Brain microvascular endothelial cell (primary cell): ENCODE measurements around the gene AGA.

ENCODE experiments used
- DNase-seq: peaks from one replicate; pipeline ENCODE4 v3.0.0-alpha.2; 2020
- H3K27ac ChIP-seq: fragments of 250-450 bp; sonication (Bioruptor Pico); 2 replicates; pipeline ENCODE4 v1.5.1; 2020; ENCODE audit warnings: mild to moderate bottlenecking, moderate library complexity
- H3K27me3 ChIP-seq: fragments of 250-450 bp; sonication (Bioruptor Pico); replicated peaks from 2 replicates; pipeline ENCODE4 v1.5.1; 2020; ENCODE audit warnings: mild to moderate bottlenecking
- H3K36me3 ChIP-seq: fragments of 250-450 bp; sonication (Bioruptor Pico); replicated peaks from 2 replicates; pipeline ENCODE4 v1.5.1; 2020; ENCODE audit warnings: mild to moderate bottlenecking
- H3K4me3 ChIP-seq: 2 replicates; pipeline ENCODE4 v1.5.1; 2011; ENCODE audit warnings: low read depth, mild to moderate bottlenecking, control low read depth, low read length, moderate library complexity
- CTCF ChIP-seq: IDR thresholded peaks from 2 replicates; pipeline ENCODE4 v1.5.1; 2011; ENCODE audit warnings: low read depth, mild to moderate bottlenecking, moderate library complexity, low read length, control low read depth, inconsistent platforms; ENCODE audit errors: missing control alignments
- in situ Hi-C: cut with HindIII; loops from 2 replicates; pipeline ENCODE4 v1.10.0; 2017; ENCODE audit warnings: low sequenced_read_pairs, low pct_ligation_motif_present

The AGA gene

GRCh38 chr4:177479063-177479462, 36.8 kb upstream of the AGA start:
- in situ Hi-C loops: no loop called here
- no peaks in the 10 kb centered on the region for H3K36me3 ChIP-seq
- no peak overlapping the region for H3K4me3 ChIP-seq
- DNase-seq: no peak
- TF ChIP-seq CTCF: no peak
- no peak overlapping the region for H3K27ac ChIP-seq
- no peaks in the 10 kb centered on the region for H3K27me3 ChIP-seq

DNA sequence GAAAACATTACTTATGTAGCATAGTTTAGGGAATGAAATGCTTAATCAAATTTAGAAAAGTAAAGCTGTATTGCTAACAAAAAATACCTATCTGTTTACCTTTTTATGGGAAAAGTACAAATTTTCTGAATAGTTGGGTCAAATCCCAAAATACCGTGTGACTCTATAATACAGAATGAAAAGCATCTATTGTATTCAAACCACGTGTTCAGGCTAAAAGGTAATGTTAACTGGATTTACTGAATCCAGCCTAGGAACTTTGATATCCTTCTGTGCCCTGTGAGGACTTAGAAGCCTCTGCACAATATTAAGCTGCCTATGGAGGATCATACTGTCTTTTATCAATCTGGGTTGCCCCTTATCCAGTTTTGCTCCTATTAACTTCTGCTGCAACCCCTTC, 36.3 kb upstream of the AGA start:
- Histone ChIP-seq H3K36me3 (no peaks in the 10 kb centered on the region), H3K27ac (no peak overlapping the region), H3K27me3 (no peaks in the 10 kb centered on the region), H3K4me3 (no peak overlapping the region)
- TF ChIP-seq CTCF: no peak
- in situ Hi-C loops: no loop called here
- DNase-seq: no peak

- no peak for TF ChIP-seq CTCF
- no peak for DNase-seq
- no peaks in the 10 kb centered on the region for H3K36me3 ChIP-seq
- H3K27ac ChIP-seq: no peak overlapping the region
- no peak overlapping the region for H3K4me3 ChIP-seq
- in situ Hi-C loops: no loop called here
- no peaks in the 10 kb centered on the region for H3K27me3 ChIP-seq
Observed at GRCh38 chr4:177473991-177474390, 31.8 kb upstream of the AGA start.

GRCh38 chr4:177464026-177464425, 21.8 kb upstream of the AGA start:
- in situ Hi-C loops: no loop called here
- no peak for TF ChIP-seq CTCF
- no peaks in the 10 kb centered on the region for H3K27me3 ChIP-seq
- no peak overlapping the region for H3K27ac ChIP-seq
- no peaks in the 10 kb centered on the region for H3K36me3 ChIP-seq
- H3K4me3 ChIP-seq: no peak overlapping the region
- no peak for DNase-seq

- TF ChIP-seq CTCF: no peak
- H3K4me3 ChIP-seq: no peak overlapping the region
- no peak overlapping the region for H3K27ac ChIP-seq
- DNase-seq: peak; percentile 16
- no peaks in the 10 kb centered on the region for H3K36me3 ChIP-seq
- no peaks in the 10 kb centered on the region for H3K27me3 ChIP-seq
- in situ Hi-C loops: no loop called here
Observed at GRCh38 chr4:177461606-177462005, 19.4 kb upstream of the AGA start.

GRCh38 chr4:177460460-177460859, 18.2 kb upstream of the AGA start:
- Histone ChIP-seq H3K36me3 (no peaks in the 10 kb centered on the region), H3K27me3 (no peaks in the 10 kb centered on the region), H3K4me3 (no peak overlapping the region), H3K27ac (no peak overlapping the region)
- no peak for DNase-seq
- no peak for TF ChIP-seq CTCF
- in situ Hi-C loops: no loop called here
